ENCODE results near the gene FARS2. TPM values are rescaled to one million over a fixed set of nuclear protein-coding genes. Genes with fewer than 3 reads are reported as not detected.

The FARS2 gene
- total and polyA plus RNA-seq, 2 of the 13 experiments (the other 11 are each of a cell fraction or from before 2014, with no cell fraction given): 15.4 to 26.0 TPM

DNA sequence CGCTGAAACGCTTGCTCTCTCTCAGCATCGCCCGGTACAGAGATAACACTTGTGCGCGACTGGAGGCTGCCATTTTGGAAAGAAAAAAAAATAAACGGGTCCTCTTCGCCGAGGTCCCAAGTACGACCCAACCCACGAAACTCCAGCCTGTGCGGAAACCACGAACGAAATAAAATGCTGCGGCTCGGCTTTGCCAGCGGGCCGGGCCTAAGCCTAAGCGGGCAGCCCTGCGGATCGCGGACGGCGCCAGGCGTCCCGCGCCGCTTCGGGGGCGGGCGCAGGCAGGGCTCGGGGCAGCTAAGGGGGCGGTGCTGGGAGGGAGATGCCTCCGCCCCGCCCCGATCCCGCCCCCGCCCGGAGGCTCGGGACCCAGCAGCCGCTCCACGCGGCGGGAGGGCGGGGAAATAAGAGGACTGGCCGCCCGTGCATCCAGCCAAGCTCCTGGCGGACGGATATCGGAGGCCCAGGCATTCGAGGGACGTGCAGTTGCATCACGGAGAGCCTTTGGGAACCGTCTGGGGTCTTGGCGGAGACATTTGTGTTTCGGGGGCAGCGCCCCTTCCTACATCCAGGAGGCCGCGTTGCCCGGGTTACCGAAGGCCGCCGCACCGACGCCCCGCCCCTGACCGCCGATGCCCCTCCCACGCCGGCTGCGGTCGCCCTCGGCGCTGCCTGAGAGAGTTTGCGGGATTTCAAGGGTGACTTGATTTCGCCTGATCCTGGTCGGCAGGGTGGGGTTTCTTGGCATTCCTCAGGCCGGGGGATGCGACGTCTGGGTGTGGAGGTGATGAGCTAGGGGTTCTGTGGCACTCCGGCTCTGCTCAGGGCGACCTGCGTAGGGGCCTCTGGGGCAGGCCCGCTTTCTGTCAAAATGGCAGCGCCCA lies at the start of gene FARS2, which contains the start of gene LYRM4 (continued):
- TF ChIP-seq, protein P1, sequence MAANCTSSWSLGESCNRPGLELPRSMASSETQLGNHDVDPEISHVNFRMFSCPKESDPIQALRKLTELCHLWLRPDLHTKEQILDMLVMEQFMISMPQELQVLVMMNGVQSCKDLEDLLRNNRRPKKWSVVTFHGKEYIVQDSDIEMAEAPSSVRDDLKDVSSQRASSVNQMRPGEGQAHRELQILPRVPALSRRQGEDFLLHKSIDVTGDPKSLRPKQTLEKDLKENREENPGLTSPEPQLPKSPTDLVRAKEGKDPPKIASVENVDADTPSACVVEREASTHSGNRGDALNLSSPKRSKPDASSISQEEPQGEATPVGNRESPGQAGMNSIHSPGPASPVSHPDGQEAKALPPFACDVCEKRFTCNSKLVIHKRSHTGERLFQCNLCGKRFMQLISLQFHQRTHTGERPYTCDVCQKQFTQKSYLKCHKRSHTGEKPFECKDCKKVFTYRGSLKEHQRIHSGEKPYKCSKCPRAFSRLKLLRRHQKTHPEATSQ (CRISPR knock-in tag; IDR thresholded peaks at IDR 0.05; ENCODE audit: borderline replicate concordance): peak; percentile 19; the same call in 1 of the 2 replicates
- TF ChIP-seq ZNF747 (CRISPR knock-in tag; IDR thresholded peaks at IDR 0.05; ENCODE audit: borderline replicate concordance) (peak; percentile 62; the same call in 1 of the 2 replicates), ZNF605 (CRISPR knock-in tag; IDR thresholded peaks at IDR 0.05) (peak; percentile 77; the same call in 1 of the 2 replicates), MAFK (conservative IDR thresholded peaks at IDR 0.05 in 1 of 2, IDR thresholded peaks at IDR 0.05 in 1 of 2; ENCODE audit: low read length in 2 of 2) (no peak), ZNF350 (CRISPR knock-in tag; IDR thresholded peaks at IDR 0.05; ENCODE audit: borderline replicate concordance, low read depth) (peak; percentile 87; the same call in 1 of the 2 replicates), HOXD1 (CRISPR knock-in tag; IDR thresholded peaks at IDR 0.05) (peak; percentile 13; the same call in 1 of the 2 replicates), ZBTB42 (CRISPR knock-in tag; IDR thresholded peaks at IDR 0.05) (peak; percentile 21; the same call in 1 of the 2 replicates), IKZF4 (CRISPR knock-in tag; IDR thresholded peaks at IDR 0.05; ENCODE audit: borderline replicate concordance, low read depth, not compliant biosample characterization) (peak; percentile 47), ZIK1 (CRISPR knock-in tag; IDR thresholded peaks at IDR 0.05; ENCODE audit: borderline replicate concordance, low read depth) (no peak), MXD4 (CRISPR knock-in tag; IDR thresholded peaks at IDR 0.05) (peak; percentile 98), ZKSCAN8 (CRISPR knock-in tag; IDR thresholded peaks at IDR 0.05; ENCODE audit: borderline replicate concordance) (peak; percentile 53; the same call in 1 of the 2 replicates), TEAD3 (CRISPR knock-in tag; optimal IDR thresholded peaks at IDR 0.05; ENCODE audit: borderline replicate concordance) (peak; percentile 4), RFXANK (CRISPR knock-in tag; IDR thresholded peaks at IDR 0.05) (no peak), POGZ (CRISPR knock-in tag; IDR thresholded peaks at IDR 0.05) (0 out of 2 replicates have a peak, but pooled peaks have one; percentile 19), YEATS2 (CRISPR knock-in tag; IDR thresholded peaks at IDR 0.05; ENCODE audit: borderline replicate concordance) (peak; percentile 74), EED (CRISPR knock-in tag; IDR thresholded peaks at IDR 0.05) (peak; percentile 66; the same call in 1 of the 2 replicates), DMAP1 (CRISPR knock-in tag; IDR thresholded peaks at IDR 0.05) (peak; percentile 83), TARDBP (CRISPR knock-in tag; IDR thresholded peaks at IDR 0.05) (peak; percentile 74), KDM2A (CRISPR knock-in tag; IDR thresholded peaks at IDR 0.05; ENCODE audit: borderline replicate concordance, low read depth) (peak; percentile 71), POLR2AphosphoS5 (IDR thresholded peaks at IDR 0.05; ENCODE audit: low read depth, low read length) (peak; percentile 72)
- TF ChIP-seq, protein P2, sequence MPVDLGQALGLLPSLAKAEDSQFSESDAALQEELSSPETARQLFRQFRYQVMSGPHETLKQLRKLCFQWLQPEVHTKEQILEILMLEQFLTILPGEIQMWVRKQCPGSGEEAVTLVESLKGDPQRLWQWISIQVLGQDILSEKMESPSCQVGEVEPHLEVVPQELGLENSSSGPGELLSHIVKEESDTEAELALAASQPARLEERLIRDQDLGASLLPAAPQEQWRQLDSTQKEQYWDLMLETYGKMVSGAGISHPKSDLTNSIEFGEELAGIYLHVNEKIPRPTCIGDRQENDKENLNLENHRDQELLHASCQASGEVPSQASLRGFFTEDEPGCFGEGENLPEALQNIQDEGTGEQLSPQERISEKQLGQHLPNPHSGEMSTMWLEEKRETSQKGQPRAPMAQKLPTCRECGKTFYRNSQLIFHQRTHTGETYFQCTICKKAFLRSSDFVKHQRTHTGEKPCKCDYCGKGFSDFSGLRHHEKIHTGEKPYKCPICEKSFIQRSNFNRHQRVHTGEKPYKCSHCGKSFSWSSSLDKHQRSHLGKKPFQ (CRISPR knock-in tag; IDR thresholded peaks at IDR 0.05; ENCODE audit: insufficient replicate concordance): peak; percentile 31
- TF ChIP-seq, protein P3, sequence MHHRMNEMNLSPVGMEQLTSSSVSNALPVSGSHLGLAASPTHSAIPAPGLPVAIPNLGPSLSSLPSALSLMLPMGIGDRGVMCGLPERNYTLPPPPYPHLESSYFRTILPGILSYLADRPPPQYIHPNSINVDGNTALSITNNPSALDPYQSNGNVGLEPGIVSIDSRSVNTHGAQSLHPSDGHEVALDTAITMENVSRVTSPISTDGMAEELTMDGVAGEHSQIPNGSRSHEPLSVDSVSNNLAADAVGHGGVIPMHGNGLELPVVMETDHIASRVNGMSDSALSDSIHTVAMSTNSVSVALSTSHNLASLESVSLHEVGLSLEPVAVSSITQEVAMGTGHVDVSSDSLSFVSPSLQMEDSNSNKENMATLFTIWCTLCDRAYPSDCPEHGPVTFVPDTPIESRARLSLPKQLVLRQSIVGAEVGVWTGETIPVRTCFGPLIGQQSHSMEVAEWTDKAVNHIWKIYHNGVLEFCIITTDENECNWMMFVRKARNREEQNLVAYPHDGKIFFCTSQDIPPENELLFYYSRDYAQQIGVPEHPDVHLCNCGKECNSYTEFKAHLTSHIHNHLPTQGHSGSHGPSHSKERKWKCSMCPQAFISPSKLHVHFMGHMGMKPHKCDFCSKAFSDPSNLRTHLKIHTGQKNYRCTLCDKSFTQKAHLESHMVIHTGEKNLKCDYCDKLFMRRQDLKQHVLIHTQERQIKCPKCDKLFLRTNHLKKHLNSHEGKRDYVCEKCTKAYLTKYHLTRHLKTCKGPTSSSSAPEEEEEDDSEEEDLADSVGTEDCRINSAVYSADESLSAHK (CRISPR knock-in tag; IDR thresholded peaks at IDR 0.05; ENCODE audit: borderline replicate concordance): peak; percentile 18; the same call in 1 of the 2 replicates
- TF ChIP-seq, protein P4, sequence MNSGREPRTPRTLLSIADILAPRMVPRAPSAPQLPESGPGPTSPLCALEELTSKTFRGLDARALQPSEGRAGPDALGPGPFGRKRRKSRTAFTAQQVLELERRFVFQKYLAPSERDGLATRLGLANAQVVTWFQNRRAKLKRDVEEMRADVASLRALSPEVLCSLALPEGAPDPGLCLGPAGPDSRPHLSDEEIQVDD (CRISPR knock-in tag; IDR thresholded peaks at IDR 0.05; ENCODE audit: borderline replicate concordance): no peak

All from HepG2 (cell line).